ENCODE measurements around the gene ALDOC.

The ALDOC gene

GRCh38 chr17:28571361-28572122 lies 5.2 kb downstream of the ALDOC start, which contains the start of gene PIGS:
Gene PIGS, minus strand, starts transcription at chr17:28571524. Its CDS starts 28 bp downstream, at chr17:28571496.
- Histone ChIP-seq H2AFZ (ENCODE audit: low read length) (peak within 1 kb of the TSS; percentile 94), H3K27me3 (ENCODE audit: insufficient read depth, low read length, poor library complexity, severe bottlenecking) (no peaks in the 10 kb centered on the region), H3K4me2 (ENCODE audit: low read depth, low read length, poor library complexity, severe bottlenecking) (peak within 1 kb of the TSS; percentile 85), H4K20me1 (ENCODE audit: insufficient read depth, low read length, poor library complexity, severe bottlenecking) (peaks cover 11% of the 10 kb centered on the region), H3K4me1 (ENCODE audit: insufficient read depth, low read length, poor library complexity, severe bottlenecking) (peaks cover 45% of the 10 kb centered on the region), H3F3A (ENCODE audit: low read depth) (no peaks in the 10 kb centered on the region), H3K36me3 (ENCODE audit: insufficient read depth, low read length) (no peaks in the 10 kb centered on the region; the same call in 1 of the 2 replicates), H3K79me2 (ENCODE audit: insufficient read depth, low read length) (peaks cover 46% of the 10 kb centered on the region), H3K4me3 (ENCODE audit: low read length, poor library complexity, severe bottlenecking) (peak within 1 kb of the TSS; percentile 93), H3K9me2 (replicated peaks; ENCODE audit: low read depth, low read length) (no peaks in the 10 kb centered on the region), H3K9ac (ENCODE audit: low read depth, low read length, poor library complexity, severe bottlenecking) (peak within 1 kb of the TSS; percentile 84), H3K9me3 (ENCODE audit: insufficient read depth, low read depth, low read length) (no peaks in the 10 kb centered on the region)
- no peak for TF ChIP-seq EZH2phosphoT487 (IDR thresholded peaks at IDR 0.05; ENCODE audit: borderline replicate concordance)
- no peak for TF ChIP-seq CTCF (conservative IDR thresholded peaks at IDR 0.05; ENCODE audit: low read length)

GRCh38 chr17:28570716-28571360 lies 5.9 kb downstream of the ALDOC start:
- no peaks in the 10 kb centered on the region for H3K9me3 ChIP-seq (ENCODE audit: insufficient read depth, low read depth, low read length)
- peak overlapping the region; percentile 93 for H3K4me3 ChIP-seq (ENCODE audit: low read length, poor library complexity, severe bottlenecking)
- no peaks in the 10 kb centered on the region for H3K9me2 ChIP-seq (replicated peaks; ENCODE audit: low read depth, low read length)
- TF ChIP-seq CTCF (conservative IDR thresholded peaks at IDR 0.05; ENCODE audit: low read length) (no peak), EZH2phosphoT487 (IDR thresholded peaks at IDR 0.05; ENCODE audit: borderline replicate concordance) (no peak)
- H3K36me3 ChIP-seq (ENCODE audit: insufficient read depth, low read length): no peaks in the 10 kb centered on the region; the same call in 1 of the 2 replicates
- peaks cover 11% of the 10 kb centered on the region for H4K20me1 ChIP-seq (ENCODE audit: insufficient read depth, low read length, poor library complexity, severe bottlenecking)
- H3F3A ChIP-seq (ENCODE audit: low read depth): no peaks in the 10 kb centered on the region
- peak overlapping the region; percentile 85 for H3K4me2 ChIP-seq (ENCODE audit: low read depth, low read length, poor library complexity, severe bottlenecking)
- no peaks in the 10 kb centered on the region for H3K27me3 ChIP-seq (ENCODE audit: insufficient read depth, low read length, poor library complexity, severe bottlenecking)
- H2AFZ ChIP-seq (ENCODE audit: low read length): peak overlapping the region; percentile 94
- H3K79me2 ChIP-seq (ENCODE audit: insufficient read depth, low read length): peaks cover 52% of the 10 kb centered on the region
- H3K9ac ChIP-seq (ENCODE audit: low read depth, low read length, poor library complexity, severe bottlenecking): peak overlapping the region; percentile 84
- peaks cover 45% of the 10 kb centered on the region for H3K4me1 ChIP-seq (ENCODE audit: insufficient read depth, low read length, poor library complexity, severe bottlenecking)

GRCh38 chr17:28569446-28569845 lies 7.2 kb downstream of the ALDOC start:
- Histone ChIP-seq H3F3A (ENCODE audit: low read depth) (no peaks in the 10 kb centered on the region), H3K9ac (ENCODE audit: low read depth, low read length, poor library complexity, severe bottlenecking) (peak overlapping the region; percentile 84), H3K4me1 (ENCODE audit: insufficient read depth, low read length, poor library complexity, severe bottlenecking) (peaks cover 50% of the 10 kb centered on the region), H3K36me3 (ENCODE audit: insufficient read depth, low read length) (no peaks in the 10 kb centered on the region; the same call in 1 of the 2 replicates), H3K27me3 (ENCODE audit: insufficient read depth, low read length, poor library complexity, severe bottlenecking) (no peaks in the 10 kb centered on the region), H3K9me3 (ENCODE audit: insufficient read depth, low read depth, low read length) (no peaks in the 10 kb centered on the region), H2AFZ (ENCODE audit: low read length) (no peak overlapping the region), H3K79me2 (ENCODE audit: insufficient read depth, low read length) (peaks cover 62% of the 10 kb centered on the region), H3K4me2 (ENCODE audit: low read depth, low read length, poor library complexity, severe bottlenecking) (peak overlapping the region; percentile 85), H3K9me2 (replicated peaks; ENCODE audit: low read depth, low read length) (no peaks in the 10 kb centered on the region), H3K4me3 (ENCODE audit: low read length, poor library complexity, severe bottlenecking) (peak overlapping the region; percentile 93), H4K20me1 (ENCODE audit: insufficient read depth, low read length, poor library complexity, severe bottlenecking) (peaks cover 19% of the 10 kb centered on the region)
- no peak for TF ChIP-seq EZH2phosphoT487 (IDR thresholded peaks at IDR 0.05; ENCODE audit: borderline replicate concordance)
- TF ChIP-seq CTCF (conservative IDR thresholded peaks at IDR 0.05; ENCODE audit: low read length): no peak

Measured in Loucy (cell line).